GM18519 (cell line): Measurements from ENCODE around the gene PPP1R3D.
"Not testable (repeated sequence)": the region's sequence is repeated elsewhere in the genome, so short reads cannot be mapped to it uniquely, and the experiment has no call there.

Source experiments
- ATAC-seq: cut with Tn5 transposase; IDR thresholded peaks from one replicate; pipeline ENCODE4 v1.9.1; 2021; ENCODE audit warnings: mild to moderate bottlenecking, moderate library complexity; ENCODE audit not compliant: unreplicated experiment, low FRiP score

The PPP1R3D gene, protein sequence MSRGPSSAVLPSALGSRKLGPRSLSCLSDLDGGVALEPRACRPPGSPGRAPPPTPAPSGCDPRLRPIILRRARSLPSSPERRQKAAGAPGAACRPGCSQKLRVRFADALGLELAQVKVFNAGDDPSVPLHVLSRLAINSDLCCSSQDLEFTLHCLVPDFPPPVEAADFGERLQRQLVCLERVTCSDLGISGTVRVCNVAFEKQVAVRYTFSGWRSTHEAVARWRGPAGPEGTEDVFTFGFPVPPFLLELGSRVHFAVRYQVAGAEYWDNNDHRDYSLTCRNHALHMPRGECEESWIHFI

GRCh38 chr20:59940129-59940955 lies at the start of gene PPP1R3D, which contains the start of gene FAM217B:
PPP1R3D (minus strand) TSS chr20:59940305; CDS start chr20:59939931, 374 bp downstream.
FAM217B (plus strand) TSS chr20:59940389; CDS start chr20:59943944, 3,555 bp downstream.
- ATAC-seq: peak; percentile 84

GRCh38 chr20:59988141-59988540 lies 48.0 kb upstream of the PPP1R3D start:
- ATAC-seq: no peak

DNA sequence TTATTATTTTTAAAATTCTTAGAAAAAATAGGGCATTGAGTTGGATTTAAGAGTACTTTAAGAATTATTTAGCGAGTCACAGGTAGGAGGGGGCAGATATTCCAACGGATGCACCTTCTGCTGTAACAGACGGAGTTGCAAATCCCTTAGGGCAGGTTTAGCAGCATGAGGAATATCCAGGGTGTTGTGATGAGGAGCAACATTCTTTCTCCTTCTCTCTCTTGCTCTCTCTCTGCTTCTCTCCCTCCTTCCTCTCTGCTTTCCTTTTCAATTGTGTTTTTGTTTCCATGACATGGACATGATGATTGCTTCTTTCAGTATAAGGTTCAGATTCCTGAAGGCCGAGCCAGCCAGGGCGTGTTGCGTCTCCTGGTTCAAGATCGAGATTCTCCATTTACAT lies 47.0 kb upstream of the PPP1R3D start:
- no peak for ATAC-seq

- no peak for ATAC-seq
Measured at GRCh38 chr20:59985864-59986263, 45.8 kb upstream of the PPP1R3D start.

GRCh38 chr20:59985164-59985563 lies 45.1 kb upstream of the PPP1R3D start:
- ATAC-seq: no peak

DNA sequence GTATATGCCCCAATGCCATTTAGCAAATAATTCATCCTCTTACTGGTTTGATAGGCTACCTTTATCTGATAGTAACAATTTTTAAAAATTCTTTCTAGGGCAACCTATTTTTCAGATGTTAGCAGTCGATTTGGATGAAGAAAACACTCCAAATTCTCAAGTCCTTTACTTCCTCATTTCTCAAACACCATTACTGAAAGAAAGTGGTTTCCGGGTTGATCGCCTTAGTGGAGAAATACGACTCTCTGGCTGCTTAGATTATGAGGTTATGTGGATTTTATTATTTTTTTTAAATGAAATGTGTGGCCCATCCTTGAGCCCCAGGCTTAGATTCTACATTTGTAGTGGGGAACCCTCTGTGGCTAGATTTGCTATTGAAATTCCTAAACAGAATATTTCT lies 44.4 kb upstream of the PPP1R3D start:
- ATAC-seq: no peak

DNA sequence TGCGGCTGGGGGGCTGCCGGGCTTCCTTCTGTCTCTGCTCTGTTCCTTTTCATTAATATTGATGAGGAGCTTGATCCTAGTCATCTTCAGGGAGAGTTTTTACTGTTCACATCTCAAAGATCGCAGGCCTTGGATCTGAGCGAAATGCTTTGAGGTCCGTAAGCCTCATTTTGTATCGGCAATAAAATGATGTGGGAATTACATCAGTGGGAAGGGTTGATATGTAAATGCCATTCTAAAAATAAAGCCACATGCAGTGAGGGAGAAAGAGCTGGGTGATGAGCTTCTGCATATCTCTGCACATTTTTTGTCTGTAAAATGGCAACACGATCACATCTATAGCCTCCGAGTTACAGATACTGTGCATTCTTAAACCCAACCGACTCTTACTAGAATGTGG lies 43.0 kb upstream of the PPP1R3D start:
- ATAC-seq: no peak

DNA sequence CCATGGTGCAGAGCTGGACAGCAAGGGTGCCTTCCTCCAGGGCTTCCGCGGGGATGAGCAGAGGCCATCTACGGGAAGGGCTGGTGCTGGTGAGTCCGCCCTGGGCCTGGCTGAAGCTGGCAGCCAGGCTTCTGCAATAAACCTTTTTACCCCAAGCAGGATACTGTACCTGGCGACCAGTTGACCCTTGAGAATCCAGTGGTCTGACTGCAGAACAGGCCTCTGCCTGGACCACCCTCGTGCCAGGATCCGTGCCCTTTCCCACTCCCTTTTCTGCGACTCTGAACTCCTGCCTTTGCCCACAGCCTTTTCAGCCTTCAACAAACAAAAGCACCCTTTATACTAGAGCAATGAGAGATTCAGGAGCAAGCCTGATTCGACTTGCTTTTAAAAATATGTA lies 37.0 kb upstream of the PPP1R3D start:
- no peak for ATAC-seq

- no peak for ATAC-seq
Measured at GRCh38 chr20:59976156-59976782, 36.2 kb upstream of the PPP1R3D start.

- ATAC-seq: no peak
Measured at GRCh38 chr20:59972037-59972801, 32.1 kb upstream of the PPP1R3D start.

DNA sequence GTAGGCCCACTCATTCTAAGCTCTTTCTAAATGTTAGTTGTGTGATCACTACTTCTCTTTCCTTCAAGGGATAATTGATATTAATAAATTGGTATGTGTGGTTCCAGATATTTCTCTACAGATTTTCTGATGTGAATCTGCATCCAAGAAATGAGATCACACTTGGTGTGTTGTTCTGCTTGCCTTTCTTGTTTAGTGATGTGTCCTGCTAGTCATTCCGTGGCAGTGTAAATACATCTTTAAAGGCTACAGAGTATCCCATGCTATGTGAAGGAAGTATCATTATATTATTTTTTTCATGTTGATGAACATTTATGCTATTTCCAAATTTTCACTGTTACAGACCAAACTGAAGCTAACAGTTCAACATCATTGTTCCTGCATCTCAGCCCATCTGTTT lies 31.3 kb upstream of the PPP1R3D start:
- ATAC-seq: no peak

GRCh38 chr20:59966428-59966827 lies 26.3 kb upstream of the PPP1R3D start:
- ATAC-seq: no peak

DNA sequence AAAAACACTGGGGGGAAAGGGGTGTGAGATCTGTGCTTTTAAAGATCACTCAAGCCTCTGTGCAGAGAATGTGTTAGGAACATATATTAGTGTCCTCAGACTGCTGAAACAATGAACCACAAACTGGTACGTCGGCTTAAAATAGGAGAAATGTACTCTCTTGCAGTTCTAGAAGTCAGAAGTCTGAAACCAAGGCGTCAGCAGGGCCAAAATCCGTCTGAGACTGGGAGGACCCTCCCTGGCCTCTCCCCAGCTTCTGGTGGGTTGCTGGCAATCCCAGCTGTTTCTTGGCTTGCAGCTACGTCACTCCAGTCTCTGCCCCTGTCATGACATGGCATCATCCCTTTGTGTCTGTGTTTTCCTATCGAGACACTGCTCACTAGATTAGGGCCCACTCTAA lies 22.1 kb upstream of the PPP1R3D start:
- ATAC-seq: no peak

DNA sequence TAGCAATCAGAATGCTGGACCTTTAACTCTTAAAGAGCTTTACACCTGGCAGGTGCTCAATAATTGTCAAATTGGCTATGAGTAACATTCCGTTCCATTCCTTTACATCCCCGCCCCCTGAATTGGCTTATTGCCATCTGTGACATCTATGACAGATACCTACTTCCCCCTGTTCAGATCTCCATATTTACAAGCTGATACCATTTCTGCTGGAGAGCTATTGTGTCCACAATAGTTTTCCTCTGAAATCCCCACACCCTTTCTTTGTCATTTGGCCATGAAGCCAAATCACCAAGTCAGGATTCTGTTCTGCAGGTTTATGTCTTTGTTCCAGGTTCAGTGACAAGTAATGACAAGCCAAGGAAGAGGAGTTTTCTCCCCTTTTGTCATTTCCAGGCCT lies 21.3 kb upstream of the PPP1R3D start:
- no peak for ATAC-seq

GRCh38 chr20:59958626-59959025 lies 18.5 kb upstream of the PPP1R3D start:
- ATAC-seq: no peak

- ATAC-seq: no peak
Measured at GRCh38 chr20:59958123-59958522, 18.0 kb upstream of the PPP1R3D start, which contains the start of gene CDH26. CDH26 (plus strand) TSS chr20:59958423; CDS start chr20:59958727, 304 bp downstream.

DNA sequence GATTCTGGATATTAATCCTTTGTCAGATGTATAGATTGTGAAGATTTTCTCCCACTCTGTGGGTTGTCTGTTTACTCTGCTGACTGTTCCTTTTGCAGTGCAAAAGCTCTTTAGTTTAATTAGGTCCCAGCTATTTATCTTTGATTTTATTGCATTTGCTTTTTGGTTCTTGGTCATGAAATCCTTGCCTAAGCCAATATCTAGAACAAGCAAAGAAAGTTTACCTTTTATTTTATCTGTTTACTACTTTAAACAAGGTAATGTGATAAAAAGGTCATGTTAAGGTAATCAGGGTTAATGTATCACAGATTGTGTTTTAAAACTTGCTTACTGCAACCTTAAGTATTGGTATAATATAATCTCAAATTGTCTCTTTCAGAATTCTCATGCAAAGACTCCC lies 17.5 kb upstream of the PPP1R3D start:
- not testable (repeated sequence) for ATAC-seq

GRCh38 chr20:59955131-59955796 lies 15.2 kb upstream of the PPP1R3D start:
- ATAC-seq: no peak

DNA sequence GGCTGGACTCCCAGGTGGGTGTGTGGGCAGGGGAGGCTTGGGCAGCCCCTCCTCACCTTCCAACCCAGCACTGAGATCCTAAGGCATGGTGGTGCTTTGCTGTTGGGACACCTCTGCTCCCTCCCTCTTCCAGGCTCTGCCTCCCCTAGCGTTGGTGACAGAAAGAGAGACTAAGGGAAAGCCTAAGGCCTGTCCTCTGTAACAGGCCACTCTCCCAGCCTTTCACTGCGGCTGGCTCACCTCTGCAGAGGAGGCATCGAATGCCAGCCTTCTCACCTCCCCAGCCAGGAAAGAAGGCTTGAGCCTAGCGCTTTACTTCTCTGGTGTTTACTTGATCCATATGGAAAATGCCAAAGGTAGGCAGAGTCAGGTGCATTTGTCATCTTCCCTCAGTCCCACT lies 14.6 kb upstream of the PPP1R3D start:
- no peak for ATAC-seq

DNA sequence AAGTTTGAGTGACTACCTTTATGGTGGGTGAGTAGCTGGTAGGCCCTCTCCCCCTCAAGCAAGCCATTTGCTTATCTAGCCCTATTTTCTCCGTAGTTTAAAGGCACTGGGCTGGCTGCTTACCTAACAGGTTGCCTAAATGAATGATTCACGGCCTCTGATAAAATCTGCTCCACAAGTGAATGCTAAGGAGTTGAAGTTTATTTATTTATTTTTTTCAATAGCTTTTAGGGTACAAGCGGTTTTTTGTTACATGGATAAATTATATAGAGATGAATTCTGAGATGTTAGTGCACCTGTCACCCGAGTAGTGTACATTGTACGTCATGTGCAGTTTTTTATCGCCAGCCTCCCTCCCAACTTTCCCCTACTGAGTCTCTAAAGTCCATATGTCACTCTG lies 9.8 kb upstream of the PPP1R3D start:
- ATAC-seq: no peak
